ENCODE data around the gene TGFBRAP1. TPM values are rescaled to one million over a fixed set of nuclear protein-coding genes. Genes with fewer than 3 reads are reported as not detected.

Gene TGFBRAP1
- total RNA-seq, 6 experiments from 2014 or later = 5.7 to 11.2 (median 7.1) TPM

- no peak overlapping the region for H3K27ac ChIP-seq
- H3K27me3 ChIP-seq = no peaks in the 10 kb centered on the region
- H3K9me3 ChIP-seq = no peaks in the 10 kb centered on the region
- intact Hi-C loops (cut with DNase I) = no loop called here
- H3K4me1 ChIP-seq = peaks cover 0 to 9% (median 0%) of the 10 kb centered on the region in 4 donors
- TF ChIP-seq CTCF (IDR thresholded peaks at IDR 0.05) (no peak), POLR2A (IDR thresholded peaks at IDR 0.05) (no peak)
- WGBS (ENCODE audit: insufficient coverage, low coverage, low lambda C conversion rate, missing lambda C conversion rate) = 69% methylated on average over 6 of the region's 15 CpGs
- DNase-seq = no peak
- H3K36me3 ChIP-seq = peaks cover 0 to 12% (median 7%) of the 10 kb centered on the region in 4 donors
- no peak overlapping the region for H3K4me3 ChIP-seq
- ATAC-seq = peak in 2 of 4 donors; percentile 18 to 26
Observed at GRCh38 chr2:105362862-105363591, 33.5 kb upstream of the TGFBRAP1 start.

DNA sequence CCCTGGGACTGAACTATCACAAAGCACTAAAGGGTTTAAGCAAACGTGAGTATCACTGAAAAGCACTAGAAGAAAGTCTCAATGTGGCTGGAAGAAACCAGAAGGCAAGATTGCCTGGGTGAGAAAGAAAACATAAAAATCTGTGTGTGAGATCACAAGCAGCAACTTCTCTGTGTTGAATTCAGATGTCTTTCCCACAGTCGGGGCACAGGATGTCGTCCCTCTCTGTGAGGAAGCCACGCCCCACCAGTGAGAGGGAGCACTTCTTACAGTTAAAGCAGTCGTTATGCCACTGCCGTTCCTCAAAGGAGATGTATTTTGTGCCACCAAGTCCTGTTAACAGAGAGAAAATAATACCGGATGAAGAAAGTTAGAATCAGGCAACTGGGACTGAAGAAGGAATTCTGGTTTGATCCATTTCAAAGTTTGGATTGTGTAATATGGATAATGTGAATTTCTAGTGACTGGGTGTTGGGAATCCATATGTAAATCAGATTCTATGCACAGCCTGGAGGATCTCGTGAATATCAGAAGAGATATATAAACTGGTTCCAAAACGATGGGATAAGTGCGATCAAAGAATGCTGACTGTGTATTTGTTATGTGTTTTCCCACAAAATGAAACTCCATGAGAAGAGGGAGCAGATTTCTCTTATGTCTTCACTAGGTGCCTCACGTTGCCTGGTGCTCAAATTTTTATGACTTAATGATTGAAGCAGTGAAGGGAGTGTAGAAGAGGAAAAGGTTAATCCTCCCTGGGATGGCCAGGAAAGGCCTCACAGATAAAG is 31.8 kb upstream of the TGFBRAP1 start:
- peaks cover 0 to 12% (median 9%) of the 10 kb centered on the region in 4 donors for H3K36me3 ChIP-seq
- intact Hi-C loops (cut with DNase I) = no loop called here
- no peak for DNase-seq
- H3K4me3 ChIP-seq = no peak overlapping the region
- no peaks in the 10 kb centered on the region for H3K27me3 ChIP-seq
- no peak overlapping the region for H3K27ac ChIP-seq
- 51% methylated on average over 11 of the region's 11 CpGs for WGBS (ENCODE audit: insufficient coverage, low coverage, low lambda C conversion rate, missing lambda C conversion rate)
- H3K4me1 ChIP-seq = peaks cover 0 to 10% (median 0%) of the 10 kb centered on the region in 4 donors
- H3K9me3 ChIP-seq = no peaks in the 10 kb centered on the region
- ATAC-seq = no peak
- no peak for TF ChIP-seq CTCF (IDR thresholded peaks at IDR 0.05)
- TF ChIP-seq POLR2A (IDR thresholded peaks at IDR 0.05) = no peak

DNA sequence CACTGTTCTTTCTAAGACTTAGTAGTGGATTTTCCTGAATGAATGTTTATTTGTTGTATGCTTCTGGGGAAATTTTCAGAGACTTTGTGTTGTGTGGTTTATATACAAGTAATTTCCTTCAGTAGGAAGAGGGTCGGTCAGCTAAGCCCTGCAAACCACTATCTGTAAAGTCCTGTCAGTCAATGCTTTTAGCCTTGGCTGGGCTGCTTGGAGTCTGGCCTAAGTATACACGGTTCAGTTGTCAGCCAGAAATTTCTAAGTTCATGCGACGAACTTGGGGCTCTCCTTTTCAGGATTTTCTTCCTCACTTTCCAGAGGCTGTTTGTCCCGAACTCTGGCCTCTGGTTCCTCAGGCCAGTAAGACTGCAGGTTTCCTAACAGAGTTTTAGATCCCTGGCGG is 29.1 kb upstream of the TGFBRAP1 start:
- Histone ChIP-seq H3K4me1 (peaks cover 0 to 10% (median 0%) of the 10 kb centered on the region in 4 donors), H3K27me3 (no peaks in the 10 kb centered on the region), H3K36me3 (peaks cover 0 to 17% (median 11%) of the 10 kb centered on the region in 4 donors), H3K4me3 (no peak overlapping the region), H3K27ac (no peak overlapping the region), H3K9me3 (no peaks in the 10 kb centered on the region)
- peak; percentile 42 to 87 (median 64) for ATAC-seq
- no peak for TF ChIP-seq POLR2A (IDR thresholded peaks at IDR 0.05)
- TF ChIP-seq CTCF (IDR thresholded peaks at IDR 0.05) = no peak
- intact Hi-C loops (cut with DNase I) = no loop called here
- WGBS (ENCODE audit: insufficient coverage, low coverage, low lambda C conversion rate, missing lambda C conversion rate) = 43% methylated on average over 6 of the region's 6 CpGs
- no peak for DNase-seq

GRCh38 chr2:105357122-105357521 is 27.6 kb upstream of the TGFBRAP1 start:
- ATAC-seq = no peak
- peaks cover 0 to 17% (median 11%) of the 10 kb centered on the region in 4 donors for H3K36me3 ChIP-seq
- TF ChIP-seq POLR2A (IDR thresholded peaks at IDR 0.05) (no peak), CTCF (IDR thresholded peaks at IDR 0.05) (no peak)
- WGBS (ENCODE audit: insufficient coverage, low coverage, low lambda C conversion rate, missing lambda C conversion rate) = 100% methylated on average over 1 of the region's 1 CpG
- peaks cover 0 to 10% (median 0%) of the 10 kb centered on the region in 4 donors for H3K4me1 ChIP-seq
- no peaks in the 10 kb centered on the region for H3K27me3 ChIP-seq
- H3K9me3 ChIP-seq = no peaks in the 10 kb centered on the region
- no peak overlapping the region for H3K27ac ChIP-seq
- no peak for DNase-seq
- intact Hi-C loops (cut with DNase I) = no loop called here
- no peak overlapping the region for H3K4me3 ChIP-seq
